Erythroblast (primary cell): ENCODE data around the gene DCUN1D5.

ENCODE experiments used
- GATA1 ChIP-seq: IDR thresholded peaks from 2 replicates; pipeline ENCODE4 v1.6.1; 2011; ENCODE audit warnings: low read depth, mild to moderate bottlenecking, control low read depth, low read length, moderate library complexity
- POLR2A ChIP-seq: IDR thresholded peaks from 2 replicates; pipeline ENCODE4 v1.6.1; 2011; ENCODE audit warnings: mild to moderate bottlenecking, low read length

- TF ChIP-seq POLR2A (no peak), GATA1 (no peak)
These were observed 13.2 kb downstream of the DCUN1D5 start for GRCh38 chr11:103078710-103079109.
